Measurements from ENCODE around the gene CHAD.
A peak's percentile ranks its signal among the peaks of the same experiment; 100 is the strongest.

Gene CHAD

DNA sequence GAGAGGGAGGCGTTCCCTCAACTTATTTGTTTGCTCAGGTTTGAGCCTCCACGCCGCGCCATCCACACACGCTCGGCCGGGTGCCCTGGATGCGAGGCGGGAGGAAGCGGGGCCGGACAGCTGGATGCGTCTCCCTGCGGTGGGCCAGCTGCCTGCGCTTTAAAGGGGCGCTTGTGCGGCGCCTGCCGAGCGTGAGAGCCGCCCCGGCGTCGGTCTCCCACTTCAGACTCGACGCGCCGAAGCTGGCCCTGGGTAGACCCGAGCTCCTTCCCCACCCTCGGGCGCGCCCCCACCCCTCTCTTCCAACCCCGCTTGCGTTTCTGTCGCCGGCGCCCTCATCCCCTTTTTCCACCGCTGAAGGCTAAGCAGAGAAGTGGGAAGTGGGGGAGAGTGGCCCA lies 527 bp upstream of the CHAD start:
- Histone ChIP-seq H3K9me3 (ENCODE audit: insufficient read depth, low read depth, low read length) (peaks cover 15% of the 10 kb centered on the region), H4K8ac (ENCODE audit: low read depth, low read length) (no peak overlapping the region), H4K91ac (ENCODE audit: low read depth, low read length) (no peak overlapping the region), H3K14ac (ENCODE audit: low read length) (no peak overlapping the region), H3K79me1 (ENCODE audit: low read length) (no peaks in the 10 kb centered on the region), H3K4me2 (ENCODE audit: low read length) (peak overlapping the region; percentile 45), H2BK120ac (ENCODE audit: insufficient read depth, low read length, poor library complexity) (no peak overlapping the region), H3K36me3 (ENCODE audit: control insufficient read depth in 1 of 2, insufficient read depth in 2 of 2, low read length in 2 of 2) (peaks cover 37 to 40% of the 10 kb centered on the region in 2 experiments), H2AFZ (ENCODE audit: insufficient read depth, low read length, poor library complexity) (no peak overlapping the region), H3K9ac (ENCODE audit: low read length) (no peak overlapping the region), H2BK5ac (ENCODE audit: low read depth, low read length, poor library complexity) (no peak overlapping the region), H3K4me3 (ENCODE audit: low read depth, low read length) (no peak overlapping the region), H2BK12ac (ENCODE audit: low read length) (no peak overlapping the region), H3K79me2 (ENCODE audit: control insufficient read depth, insufficient read depth, low read length, poor library complexity) (no peaks in the 10 kb centered on the region), H3K27ac (ENCODE audit: low read depth, low read length) (no peak overlapping the region), H3K4ac (ENCODE audit: low read depth, low read length) (no peak overlapping the region), H3K18ac (ENCODE audit: low read length) (no peak overlapping the region), H4K12ac (ENCODE audit: low read depth, low read length) (no peak overlapping the region), H2AK5ac (ENCODE audit: low read length) (no peak overlapping the region), H3K4me1 (ENCODE audit: control insufficient read depth in 1 of 2, insufficient read depth in 2 of 2, low read length in 2 of 2) (peaks cover 2 to 4% of the 10 kb centered on the region in 2 experiments), H3K27me3 (ENCODE audit: insufficient read depth, low read length) (peaks cover 2% of the 10 kb centered on the region), H3K23ac (ENCODE audit: low read length) (no peak overlapping the region)
- no peak for DNase-seq
- no CpG with 5 or more reads among the region's 37 CpGs for WGBS (ENCODE audit: extremely low coverage, insufficient coverage, insufficient read length)

DNA sequence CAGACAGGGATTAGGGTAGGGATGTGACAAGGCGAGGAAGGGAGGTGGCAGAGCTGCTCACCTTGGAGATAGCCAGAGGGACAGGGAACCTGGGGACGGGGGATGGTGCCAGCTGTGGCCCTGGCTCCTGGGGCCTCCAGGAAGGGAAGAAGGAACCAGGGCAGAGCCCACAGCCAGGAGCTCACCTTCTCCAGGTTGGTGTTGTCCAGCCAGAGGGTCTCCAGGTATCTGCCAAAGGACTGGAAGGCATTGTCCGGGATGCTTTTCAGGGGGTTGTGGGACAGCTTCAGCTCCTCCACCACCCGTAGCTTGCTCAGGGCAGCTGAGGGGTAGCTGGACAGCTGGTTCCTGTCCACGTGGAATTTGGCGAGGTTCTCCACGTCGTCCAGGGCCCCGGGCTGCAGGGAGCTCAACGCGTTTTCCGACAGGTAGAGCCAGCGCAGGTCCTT lies 801 bp downstream of the CHAD start:
- H3K14ac ChIP-seq (ENCODE audit: low read length): no peak overlapping the region
- DNase-seq: no peak
- H3K4me3 ChIP-seq (ENCODE audit: low read depth, low read length): no peak overlapping the region
- H4K8ac ChIP-seq (ENCODE audit: low read depth, low read length): no peak overlapping the region
- no peak overlapping the region for H2BK5ac ChIP-seq (ENCODE audit: low read depth, low read length, poor library complexity)
- no peak overlapping the region for H4K12ac ChIP-seq (ENCODE audit: low read depth, low read length)
- no peak overlapping the region for H2AFZ ChIP-seq (ENCODE audit: insufficient read depth, low read length, poor library complexity)
- H3K27me3 ChIP-seq (ENCODE audit: insufficient read depth, low read length): peaks cover 2% of the 10 kb centered on the region
- no peak overlapping the region for H3K4ac ChIP-seq (ENCODE audit: low read depth, low read length)
- H4K91ac ChIP-seq (ENCODE audit: low read depth, low read length): no peak overlapping the region
- H3K36me3 ChIP-seq (ENCODE audit: control insufficient read depth in 1 of 2, insufficient read depth in 2 of 2, low read length in 2 of 2): peaks cover 38 to 40% of the 10 kb centered on the region in 2 experiments
- no CpG with 5 or more reads among the region's 13 CpGs for WGBS (ENCODE audit: extremely low coverage, insufficient coverage, insufficient read length)
- H3K9me3 ChIP-seq (ENCODE audit: insufficient read depth, low read depth, low read length): peaks cover 15% of the 10 kb centered on the region
- no peak overlapping the region for H3K23ac ChIP-seq (ENCODE audit: low read length)
- no peak overlapping the region for H2AK5ac ChIP-seq (ENCODE audit: low read length)
- no peak overlapping the region for H2BK12ac ChIP-seq (ENCODE audit: low read length)
- no peak overlapping the region for H3K9ac ChIP-seq (ENCODE audit: low read length)
- no peaks in the 10 kb centered on the region for H3K79me1 ChIP-seq (ENCODE audit: low read length)
- no peak overlapping the region for H3K27ac ChIP-seq (ENCODE audit: low read depth, low read length)
- no peak overlapping the region for H3K4me2 ChIP-seq (ENCODE audit: low read length)
- no peak overlapping the region for H3K18ac ChIP-seq (ENCODE audit: low read length)
- no peak overlapping the region for H2BK120ac ChIP-seq (ENCODE audit: insufficient read depth, low read length, poor library complexity)
- peaks cover 2 to 4% of the 10 kb centered on the region in 2 experiments for H3K4me1 ChIP-seq (ENCODE audit: control insufficient read depth in 1 of 2, insufficient read depth in 2 of 2, low read length in 2 of 2)
- H3K79me2 ChIP-seq (ENCODE audit: control insufficient read depth, insufficient read depth, low read length, poor library complexity): no peaks in the 10 kb centered on the region

DNA sequence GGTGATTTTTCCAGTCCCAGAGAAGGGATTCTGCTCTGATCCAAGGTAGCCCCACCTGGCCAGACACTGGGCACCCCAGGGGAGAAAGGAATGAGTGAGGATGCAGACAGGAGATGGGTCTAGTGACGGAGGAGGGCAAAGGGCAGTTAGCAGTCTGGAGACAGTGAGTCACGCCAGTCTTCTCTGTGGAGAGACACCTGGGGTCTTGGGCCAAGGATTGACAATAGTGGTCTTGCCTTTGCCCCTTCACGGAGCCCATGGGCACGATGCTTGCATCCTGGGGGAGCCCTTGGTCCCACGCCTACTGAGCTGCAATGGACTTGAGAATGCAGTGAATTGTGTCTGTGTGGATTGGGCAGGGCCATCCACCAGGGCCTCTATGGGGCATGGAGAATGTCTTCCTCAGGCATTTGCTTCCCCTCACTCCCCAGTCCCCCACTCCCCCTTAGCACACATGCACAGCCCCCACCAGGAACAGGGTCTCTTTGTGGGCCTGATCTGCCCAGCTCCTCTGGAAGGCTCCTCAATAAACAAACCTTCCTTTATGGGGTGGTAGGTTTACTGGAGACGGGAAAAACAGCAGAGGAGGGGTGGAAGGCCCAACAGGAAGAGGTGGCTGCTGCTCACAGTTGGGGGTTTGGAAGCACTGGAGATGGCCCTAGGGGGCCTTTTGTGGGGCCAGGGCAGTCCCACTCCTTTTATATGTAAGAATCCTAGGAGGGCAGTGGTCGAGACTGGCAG lies 1.4 kb downstream of the CHAD start:
- Histone ChIP-seq H4K12ac (ENCODE audit: low read depth, low read length) (no peak overlapping the region), H3K27ac (ENCODE audit: low read depth, low read length) (no peak overlapping the region), H3K23ac (ENCODE audit: low read length) (no peak overlapping the region), H3K4ac (ENCODE audit: low read depth, low read length) (no peak overlapping the region), H3K9ac (ENCODE audit: low read length) (no peak overlapping the region), H3K27me3 (ENCODE audit: insufficient read depth, low read length) (peaks cover 2% of the 10 kb centered on the region), H3K4me2 (ENCODE audit: low read length) (no peak overlapping the region), H3K79me2 (ENCODE audit: control insufficient read depth, insufficient read depth, low read length, poor library complexity) (no peaks in the 10 kb centered on the region), H3K36me3 (ENCODE audit: control insufficient read depth in 1 of 2, insufficient read depth in 2 of 2, low read length in 2 of 2) (peaks cover 40 to 43% of the 10 kb centered on the region in 2 experiments), H2BK12ac (ENCODE audit: low read length) (no peak overlapping the region), H3K79me1 (ENCODE audit: low read length) (no peaks in the 10 kb centered on the region), H2AFZ (ENCODE audit: insufficient read depth, low read length, poor library complexity) (no peak overlapping the region), H4K91ac (ENCODE audit: low read depth, low read length) (no peak overlapping the region), H4K8ac (ENCODE audit: low read depth, low read length) (no peak overlapping the region), H2AK5ac (ENCODE audit: low read length) (no peak overlapping the region), H3K4me3 (ENCODE audit: low read depth, low read length) (no peak overlapping the region), H3K4me1 (ENCODE audit: control insufficient read depth in 1 of 2, insufficient read depth in 2 of 2, low read length in 2 of 2) (peaks cover 2 to 4% of the 10 kb centered on the region in 2 experiments), H2BK5ac (ENCODE audit: low read depth, low read length, poor library complexity) (no peak overlapping the region), H3K9me3 (ENCODE audit: insufficient read depth, low read depth, low read length) (peaks cover 15% of the 10 kb centered on the region), H3K18ac (ENCODE audit: low read length) (no peak overlapping the region), H2BK120ac (ENCODE audit: insufficient read depth, low read length, poor library complexity) (no peak overlapping the region), H3K14ac (ENCODE audit: low read length) (no peak overlapping the region)
- no peak for DNase-seq
- no CpG with 5 or more reads among the region's 7 CpGs for WGBS (ENCODE audit: extremely low coverage, insufficient coverage, insufficient read length)

DNA sequence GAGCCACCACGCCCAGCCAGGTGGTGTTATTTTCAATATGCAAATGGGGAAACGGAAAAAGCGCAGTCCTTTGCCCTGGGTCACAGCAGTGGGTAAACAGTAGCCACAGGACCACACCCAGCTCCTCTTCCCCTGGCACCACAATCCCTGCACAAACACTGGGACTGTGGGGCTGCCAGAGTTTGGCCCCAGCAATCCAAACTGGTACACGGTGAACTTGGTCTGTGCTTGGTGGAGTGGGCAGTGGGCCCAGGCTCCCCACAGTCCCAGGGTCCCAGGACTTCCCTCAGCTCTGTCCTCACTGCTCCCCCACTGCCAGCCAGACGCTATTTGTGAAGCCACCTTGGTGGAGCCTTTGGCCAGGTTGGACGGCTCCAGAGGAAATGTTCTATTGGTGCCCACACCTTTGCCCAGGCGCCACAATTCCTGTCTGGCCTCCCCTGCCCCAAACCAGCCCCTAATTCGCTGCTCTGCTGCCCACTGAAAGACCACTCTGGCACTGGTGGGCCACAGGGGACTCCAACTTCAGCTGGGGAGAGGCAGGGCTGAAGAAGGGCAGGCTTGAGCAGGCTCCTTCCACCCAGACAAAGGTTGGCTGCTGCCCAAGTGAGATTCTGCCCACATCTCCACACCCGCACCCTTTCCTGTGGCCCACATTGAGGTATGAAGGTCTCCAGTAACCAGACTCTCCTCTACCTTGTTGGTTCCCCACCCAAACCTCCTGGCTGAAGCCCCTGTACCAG lies 2.1 kb downstream of the CHAD start:
- DNase-seq: no peak
- Histone ChIP-seq H3K27me3 (ENCODE audit: insufficient read depth, low read length) (peaks cover 2% of the 10 kb centered on the region), H3K23ac (ENCODE audit: low read length) (no peak overlapping the region), H3K79me2 (ENCODE audit: control insufficient read depth, insufficient read depth, low read length, poor library complexity) (no peaks in the 10 kb centered on the region), H2AK5ac (ENCODE audit: low read length) (no peak overlapping the region), H3K9ac (ENCODE audit: low read length) (no peak overlapping the region), H3K4me2 (ENCODE audit: low read length) (no peak overlapping the region), H3K79me1 (ENCODE audit: low read length) (no peaks in the 10 kb centered on the region), H2BK5ac (ENCODE audit: low read depth, low read length, poor library complexity) (no peak overlapping the region), H3K14ac (ENCODE audit: low read length) (no peak overlapping the region), H3K4me3 (ENCODE audit: low read depth, low read length) (no peak overlapping the region), H3K4me1 (ENCODE audit: control insufficient read depth in 1 of 2, insufficient read depth in 2 of 2, low read length in 2 of 2) (peaks cover 2 to 4% of the 10 kb centered on the region in 2 experiments), H2AFZ (ENCODE audit: insufficient read depth, low read length, poor library complexity) (no peak overlapping the region), H3K18ac (ENCODE audit: low read length) (no peak overlapping the region), H4K8ac (ENCODE audit: low read depth, low read length) (no peak overlapping the region), H4K12ac (ENCODE audit: low read depth, low read length) (no peak overlapping the region), H4K91ac (ENCODE audit: low read depth, low read length) (no peak overlapping the region), H3K27ac (ENCODE audit: low read depth, low read length) (no peak overlapping the region), H3K36me3 (ENCODE audit: control insufficient read depth in 1 of 2, insufficient read depth in 2 of 2, low read length in 2 of 2) (peaks cover 40 to 43% of the 10 kb centered on the region in 2 experiments), H3K4ac (ENCODE audit: low read depth, low read length) (no peak overlapping the region), H2BK120ac (ENCODE audit: insufficient read depth, low read length, poor library complexity) (no peak overlapping the region), H3K9me3 (ENCODE audit: insufficient read depth, low read depth, low read length) (peaks cover 16% of the 10 kb centered on the region), H2BK12ac (ENCODE audit: low read length) (no peak overlapping the region)
- no CpG with 5 or more reads among the region's 9 CpGs for WGBS (ENCODE audit: extremely low coverage, insufficient coverage, insufficient read length)

All from trophoblast cell (in vitro differentiated cells and primary cell).